Measurements from ENCODE around the gene MAPK8IP3.

The MAPK8IP3 gene

DNA sequence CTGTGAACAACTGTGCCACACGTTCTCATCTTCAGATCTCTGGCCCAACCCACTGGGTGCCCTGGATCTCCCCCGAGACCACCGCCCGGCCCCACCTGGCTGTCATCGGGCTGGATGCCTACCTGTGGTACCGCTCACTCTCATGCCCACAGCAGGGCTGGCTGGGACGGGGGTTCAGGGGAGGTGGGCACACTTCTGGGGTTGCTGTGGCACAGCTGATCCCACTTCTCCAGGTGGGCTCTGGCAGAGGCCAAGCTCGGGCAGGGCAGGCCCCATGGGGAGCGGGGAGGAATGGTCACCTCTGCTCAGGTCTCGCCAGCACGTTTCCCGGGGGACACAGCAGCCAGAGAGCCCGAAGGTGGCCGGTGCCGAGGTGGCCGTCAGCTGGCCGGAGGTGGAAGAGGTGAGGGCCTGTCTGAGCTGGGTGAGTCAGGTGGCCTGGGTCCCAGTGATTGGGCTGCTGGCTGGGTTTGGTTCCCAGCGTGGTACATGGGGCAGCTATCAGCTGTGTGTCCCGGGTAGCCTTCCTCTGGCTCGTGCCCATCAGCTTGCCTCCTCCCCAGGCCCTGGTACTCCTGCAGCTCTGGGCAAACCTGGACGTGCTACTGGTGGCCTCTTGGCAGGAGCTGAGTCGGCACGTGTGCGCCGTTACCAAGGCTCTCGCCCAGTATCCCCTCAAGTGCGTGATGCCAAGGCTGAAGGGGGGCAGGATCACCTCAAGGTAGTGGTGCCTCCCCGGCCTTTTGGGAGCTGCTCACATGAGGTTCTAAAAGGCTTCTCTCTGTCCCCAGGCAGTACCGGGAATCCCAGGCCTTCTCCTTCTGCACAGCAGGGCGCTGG lies 69.2 kb downstream of the MAPK8IP3 start:
- DNase-seq (ENCODE audit: low spot score): no peak

DNA sequence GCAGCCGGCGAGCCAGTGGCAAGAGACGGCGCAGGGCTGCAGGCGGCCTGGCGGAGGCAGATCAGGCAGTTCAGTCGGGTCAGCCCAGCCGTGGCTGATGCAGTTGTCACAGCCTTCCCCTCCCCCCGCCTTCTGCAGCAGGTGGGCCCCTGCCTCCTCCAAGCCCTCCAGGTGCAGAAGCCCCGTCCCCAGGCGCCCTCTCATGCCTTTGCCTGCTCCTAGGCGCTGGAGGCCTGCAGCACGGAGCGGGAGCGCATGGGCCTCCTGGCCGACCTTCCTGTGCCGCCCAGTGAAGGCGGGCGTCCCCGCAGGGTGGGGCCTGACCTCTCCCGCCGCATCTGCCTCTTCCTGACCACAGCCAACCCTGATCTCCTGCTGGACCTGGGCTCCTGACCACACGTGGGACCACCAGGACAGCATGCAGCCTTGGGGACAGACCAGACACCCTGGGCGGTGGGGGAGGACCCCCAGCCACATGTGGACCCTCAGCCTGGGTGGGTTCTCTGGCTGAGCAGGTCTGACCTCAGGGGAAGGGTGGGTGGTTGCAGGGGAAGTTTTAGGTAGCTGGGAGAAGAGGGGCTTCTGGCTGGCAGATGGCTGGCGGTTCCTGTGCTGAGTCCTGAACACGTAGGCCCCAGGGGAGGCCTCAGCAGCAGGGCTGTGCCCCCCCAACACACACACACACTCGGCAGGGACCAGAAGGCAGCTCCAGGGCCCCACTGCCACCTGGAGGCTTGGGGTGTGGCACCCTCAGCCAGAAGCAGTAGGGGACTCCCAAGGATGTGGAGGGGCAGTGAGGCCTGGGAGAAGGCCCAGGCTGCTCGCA lies 70.1 kb downstream of the MAPK8IP3 start:
- DNase-seq (ENCODE audit: low spot score): no peak

DNA sequence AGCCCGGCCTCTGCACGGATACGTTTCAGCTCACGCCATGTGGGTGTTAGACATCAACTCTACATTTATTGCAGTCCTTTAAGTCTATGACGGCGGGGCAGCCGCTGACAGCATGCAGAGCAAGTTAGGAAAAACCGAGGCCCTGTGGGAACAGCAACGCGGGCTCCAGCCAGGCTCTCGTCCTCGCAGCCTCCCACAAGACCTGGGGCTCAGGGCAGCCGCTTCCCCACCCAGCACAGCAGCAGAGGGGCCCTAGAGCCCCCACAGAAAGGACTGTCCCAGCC lies 70.6 kb downstream of the MAPK8IP3 start:
- no peak for DNase-seq (ENCODE audit: low spot score)

DNA sequence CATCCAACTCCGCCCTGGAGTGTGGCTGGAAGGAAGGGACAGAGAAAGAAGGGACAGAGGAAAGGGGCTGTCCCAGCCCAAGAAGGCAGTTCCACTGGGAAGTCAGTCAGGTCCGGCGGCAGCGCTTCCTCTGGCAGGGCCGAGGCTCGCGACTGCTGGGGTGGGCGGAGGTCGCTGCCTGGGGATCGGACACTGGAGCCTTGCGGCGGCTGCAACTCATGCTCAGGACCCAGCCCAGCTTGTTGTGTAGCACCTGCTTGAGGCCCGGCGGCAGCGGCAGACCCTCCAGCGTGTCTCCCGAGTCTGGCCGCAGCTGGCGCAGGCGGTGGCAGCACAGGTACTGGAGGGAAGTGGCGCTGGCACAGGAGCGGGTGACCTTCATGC lies 71.0 kb downstream of the MAPK8IP3 start:
- DNase-seq (ENCODE audit: low spot score): no peak

DNA sequence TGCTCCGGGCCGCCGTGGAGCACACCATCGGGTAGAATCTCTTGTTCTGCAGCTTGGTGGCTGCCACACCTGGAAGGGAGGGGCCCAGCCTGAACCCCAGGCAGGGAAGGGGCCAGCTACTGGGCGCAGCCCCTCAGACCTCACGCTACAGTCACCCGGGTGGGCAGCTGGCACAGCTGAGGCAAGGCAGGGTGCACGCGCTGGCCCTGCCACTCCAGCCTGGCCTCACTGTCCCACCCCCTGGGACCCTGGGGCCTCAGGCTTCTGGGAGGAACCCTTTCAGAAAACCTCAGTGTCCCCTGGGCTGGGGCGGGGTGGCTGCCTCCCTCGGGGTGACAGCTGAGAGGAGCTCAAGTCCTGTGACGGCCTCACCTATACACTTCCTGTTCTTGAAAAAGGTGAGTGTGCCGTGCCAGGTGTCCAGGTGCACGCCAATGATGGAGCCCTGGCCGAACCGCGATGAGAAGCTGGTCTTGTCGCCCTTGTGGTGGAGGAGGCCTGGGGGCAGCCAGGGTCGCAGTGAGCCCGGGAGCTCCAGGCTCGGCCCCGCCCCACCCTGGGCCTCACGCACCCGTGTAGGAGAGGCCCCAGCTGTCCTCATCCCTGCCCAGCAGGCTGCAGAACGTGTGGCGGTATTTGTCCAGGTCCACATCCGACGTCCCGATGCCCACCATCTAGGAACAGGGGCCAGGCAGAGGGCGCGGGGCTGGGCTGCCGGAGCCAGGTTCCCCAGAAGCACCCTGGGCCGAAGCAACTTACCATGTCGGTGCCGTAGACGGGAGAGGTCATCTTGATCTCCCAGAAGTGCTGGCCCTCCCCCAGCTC lies 71.6 kb downstream of the MAPK8IP3 start:
- DNase-seq (ENCODE audit: low spot score): no peak

DNA sequence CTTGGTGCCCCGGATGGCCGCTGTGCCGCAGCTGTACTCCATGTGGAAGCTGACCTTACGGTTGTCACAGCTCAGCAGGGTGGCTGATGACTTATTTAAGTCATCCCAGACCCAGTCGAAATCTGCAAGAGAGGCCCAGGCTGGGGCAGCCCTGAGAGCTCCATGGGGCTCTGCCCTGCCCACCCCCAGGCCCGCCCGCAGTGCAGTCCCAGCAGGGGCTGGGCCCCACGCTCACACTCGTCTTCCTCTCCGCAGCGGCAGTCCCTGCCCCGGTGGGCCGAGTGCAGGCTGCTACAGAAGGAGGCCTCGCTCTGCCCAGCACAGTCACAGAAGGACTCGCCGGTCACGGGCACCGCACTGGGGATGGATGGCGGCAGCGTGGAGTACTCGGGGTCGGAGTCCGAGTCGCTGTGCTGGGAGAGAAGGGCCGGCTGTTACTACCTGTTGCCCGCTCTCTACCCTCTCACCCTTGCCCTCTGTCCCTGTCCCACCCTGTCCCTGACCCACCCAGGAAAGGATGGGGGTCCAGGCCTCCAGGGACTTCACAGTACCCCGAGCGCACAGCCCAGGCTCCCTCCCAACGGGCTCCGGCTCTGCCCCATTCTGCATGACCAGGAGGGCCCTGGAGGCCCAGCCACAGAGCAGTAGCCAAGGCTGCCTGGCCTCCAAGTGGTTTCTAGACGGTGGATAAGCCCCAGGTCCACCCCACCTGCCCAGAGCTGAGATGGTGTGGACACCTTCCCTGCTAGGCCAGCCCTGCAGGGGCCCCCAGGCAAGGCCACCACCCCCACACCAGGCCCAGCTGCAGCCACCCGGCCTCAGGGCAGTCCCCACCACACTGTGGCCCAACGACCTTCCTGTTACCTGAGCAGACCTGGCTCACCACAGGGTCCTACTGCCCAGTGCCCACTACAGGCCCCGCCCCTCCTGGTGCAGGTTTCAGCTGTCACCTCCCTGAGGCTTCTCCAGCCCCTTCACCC lies 72.5 kb downstream of the MAPK8IP3 start:
- no peak for DNase-seq (ENCODE audit: low spot score)

DNA sequence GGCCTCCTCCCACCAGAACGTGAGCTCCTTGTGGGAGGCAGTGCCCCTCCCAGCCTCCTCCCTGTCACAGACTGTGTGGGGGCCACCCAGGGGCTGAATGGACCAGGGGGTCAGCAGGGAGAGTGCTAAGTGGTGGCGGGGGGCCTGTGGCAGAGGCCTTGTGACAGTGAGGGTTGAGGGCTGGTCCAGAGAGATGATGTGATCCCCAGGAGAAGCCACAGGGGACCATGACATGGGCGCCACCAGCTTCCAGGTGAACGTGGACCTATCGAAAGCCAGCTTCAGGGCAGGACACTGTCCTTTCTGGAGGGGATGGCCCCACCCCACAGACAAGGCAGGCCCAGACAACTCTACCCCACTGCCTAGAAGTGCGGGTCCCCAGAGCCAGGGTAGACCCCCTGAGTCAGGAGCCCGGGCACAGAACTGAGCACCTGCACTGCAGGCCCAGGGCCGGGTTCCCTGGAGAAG lies 73.3 kb downstream of the MAPK8IP3 start:
- no peak for DNase-seq (ENCODE audit: low spot score)

DNA sequence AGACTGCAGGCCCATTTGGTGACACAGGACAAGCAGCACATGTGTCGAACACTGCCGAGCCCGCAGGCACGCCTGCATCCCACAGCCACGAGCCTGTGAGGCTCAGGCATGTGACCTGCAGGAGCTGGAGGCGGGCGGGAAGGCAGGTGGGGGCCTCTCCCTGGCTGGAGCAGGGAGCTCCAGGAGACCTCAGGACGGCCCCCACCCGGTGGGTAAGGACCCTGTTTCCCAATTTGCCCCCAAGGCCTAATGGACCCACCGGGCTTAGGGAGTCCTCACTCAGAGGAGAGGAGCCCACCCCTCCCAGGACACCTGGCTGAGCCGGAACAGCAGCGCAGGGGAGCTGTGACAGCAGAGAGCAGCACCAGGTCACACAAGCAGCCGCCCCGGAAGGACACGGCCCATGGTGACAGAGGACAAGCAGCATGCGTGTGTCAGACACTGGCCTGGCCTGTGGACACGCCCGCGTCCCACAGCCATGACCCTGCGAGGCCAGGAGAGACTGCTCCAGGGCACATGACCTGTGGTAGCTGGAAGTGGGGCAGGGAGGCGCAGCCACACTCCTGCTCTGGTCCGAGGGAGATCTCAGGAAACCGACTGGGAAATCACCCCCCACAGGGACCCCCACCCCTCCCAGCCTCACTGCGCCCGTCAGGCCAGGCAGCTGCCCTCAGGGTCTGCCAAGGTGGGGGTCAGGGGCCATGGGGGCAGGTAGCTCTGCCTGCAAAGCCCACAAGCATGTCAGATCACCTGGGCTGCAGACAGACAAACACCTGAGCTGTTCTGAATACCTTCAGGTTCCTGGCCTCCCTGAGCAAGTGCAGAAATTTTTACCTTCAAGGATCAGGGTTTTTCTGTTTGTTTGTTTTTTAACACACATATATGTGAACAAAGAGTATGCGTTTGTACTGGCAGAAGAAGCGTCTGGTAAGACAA lies 74.0 kb downstream of the MAPK8IP3 start:
- DNase-seq (ENCODE audit: low spot score): no peak

DNA sequence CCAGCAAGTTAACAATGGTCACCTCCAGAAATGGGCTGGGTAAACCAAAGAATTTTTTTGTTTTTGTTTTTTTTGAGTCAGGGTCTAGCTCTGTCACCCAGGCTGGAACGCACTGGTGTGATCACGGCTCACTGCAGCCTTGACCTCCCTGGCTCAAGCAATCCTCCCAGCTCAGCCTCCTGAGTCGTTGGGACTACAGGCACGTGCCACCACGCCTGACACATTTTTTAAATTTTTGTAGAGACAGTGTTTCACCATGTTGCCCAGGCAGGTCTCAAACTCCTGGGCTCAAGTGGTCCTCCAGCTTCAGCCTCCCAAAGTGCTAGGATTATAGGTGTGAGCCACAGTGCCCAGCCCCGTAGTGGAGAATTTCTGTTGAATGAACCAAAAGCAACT lies 74.7 kb downstream of the MAPK8IP3 start:
- no peak for DNase-seq (ENCODE audit: low spot score)

DNA sequence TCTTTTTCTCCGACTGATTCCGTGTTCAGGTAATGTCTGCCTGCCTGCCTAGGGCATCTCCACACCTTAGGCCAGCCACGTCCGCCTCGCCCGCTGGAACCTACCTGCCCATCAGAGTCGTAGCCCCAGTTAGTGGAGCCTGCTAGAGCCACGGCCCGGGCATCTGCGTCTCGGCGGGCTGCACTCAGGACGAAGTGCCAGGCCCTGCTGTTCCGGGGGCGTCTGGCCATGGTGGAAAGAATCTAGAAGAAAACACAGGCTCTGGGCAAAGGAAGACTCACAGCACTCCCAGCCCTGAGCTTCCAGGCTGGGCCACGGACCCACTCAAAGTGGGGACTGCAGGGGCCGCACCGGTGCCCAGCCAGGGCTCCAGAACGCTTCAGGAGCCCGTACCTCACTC lies 75.3 kb downstream of the MAPK8IP3 start:
- no peak for DNase-seq (ENCODE audit: low spot score)

DNA sequence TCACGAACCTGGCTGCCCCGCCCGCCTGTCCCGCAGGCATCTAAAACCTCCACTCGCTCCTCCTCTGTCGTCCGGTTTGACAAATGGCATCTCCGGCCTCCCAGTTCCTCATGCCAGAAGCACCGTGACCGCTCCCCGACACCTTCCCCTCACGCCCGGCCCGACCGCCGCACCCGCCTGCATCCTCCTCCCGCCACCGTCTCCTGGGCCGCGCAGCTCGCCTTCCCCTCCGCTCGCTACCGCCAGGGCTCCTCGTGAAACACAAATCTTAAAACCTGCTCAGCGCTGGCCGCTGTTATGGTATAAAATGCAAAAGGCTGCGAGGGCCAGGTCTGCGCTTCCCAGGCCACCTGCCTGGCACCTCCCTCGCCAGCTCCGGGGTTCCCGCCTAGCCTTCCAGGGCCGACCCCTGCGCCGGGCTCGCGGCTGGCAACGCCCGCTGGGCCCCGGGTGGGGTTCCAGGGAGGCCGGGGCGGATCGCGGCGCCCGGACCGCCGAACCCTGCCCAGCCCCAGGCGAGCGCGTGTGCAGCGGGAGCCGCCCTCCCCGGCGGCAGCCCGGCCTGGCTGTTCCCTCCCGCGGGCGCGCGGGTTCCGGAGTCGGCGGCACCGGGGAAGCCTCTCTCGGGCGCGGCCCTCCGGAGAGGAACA lies 75.9 kb downstream of the MAPK8IP3 start:
- peak; percentile 65 for DNase-seq (ENCODE audit: low spot score)

DNA sequence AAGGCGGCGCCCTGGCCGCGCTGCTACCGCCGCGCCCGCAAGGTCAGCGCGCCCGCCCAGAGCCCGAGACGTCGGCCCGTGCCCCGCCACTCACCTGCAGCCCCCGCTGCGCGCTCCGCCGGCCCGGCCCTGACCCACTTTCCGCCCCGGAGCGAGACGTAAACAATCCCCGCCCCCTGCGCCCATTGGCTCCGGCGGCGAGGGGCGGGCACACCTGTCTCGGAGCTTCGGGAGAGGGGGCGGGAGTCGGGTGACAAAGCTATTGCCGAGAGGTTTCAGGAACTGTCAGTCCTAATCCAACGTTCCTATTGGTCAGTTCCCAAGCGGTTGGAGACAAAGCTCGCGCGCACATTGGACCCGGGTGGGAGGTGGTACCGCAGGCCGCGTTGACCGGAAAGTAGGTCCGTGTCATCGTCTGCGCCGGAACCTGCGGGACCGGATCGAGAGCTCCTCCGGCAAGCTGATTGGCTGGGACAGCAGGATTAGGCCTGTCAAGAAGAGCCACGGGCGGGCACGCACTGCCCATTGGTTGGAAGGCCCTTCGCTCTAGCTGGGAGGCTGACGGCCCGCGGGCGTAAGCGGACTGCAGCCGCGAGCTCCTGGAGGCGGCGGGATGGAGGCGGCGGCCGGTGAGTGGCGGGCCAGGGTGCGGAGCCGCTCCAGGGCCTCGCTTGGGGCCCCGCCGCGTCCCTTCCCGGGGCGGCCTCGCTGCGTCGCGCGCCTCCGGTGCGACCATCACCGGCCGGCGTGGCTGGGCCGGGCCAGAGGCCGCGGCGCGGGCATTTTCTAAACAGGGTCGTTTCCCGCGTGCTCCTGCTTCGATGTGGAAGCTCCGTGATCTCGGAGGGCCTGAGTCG lies 76.6 kb downstream of the MAPK8IP3 start, which contains the start of the genes NUBP2 and SPSB3:
Gene NUBP2, plus strand, starts transcription at position 553 of the 857 bp plus-strand sequence. Its CDS starts 61 bp downstream, at position 614.
Gene SPSB3, minus strand, starts transcription at position 164 of the 857 bp plus-strand sequence. CDS start 1,088 bp downstream, outside the sequence.
- DNase-seq (ENCODE audit: low spot score): peak; percentile 99

DNA sequence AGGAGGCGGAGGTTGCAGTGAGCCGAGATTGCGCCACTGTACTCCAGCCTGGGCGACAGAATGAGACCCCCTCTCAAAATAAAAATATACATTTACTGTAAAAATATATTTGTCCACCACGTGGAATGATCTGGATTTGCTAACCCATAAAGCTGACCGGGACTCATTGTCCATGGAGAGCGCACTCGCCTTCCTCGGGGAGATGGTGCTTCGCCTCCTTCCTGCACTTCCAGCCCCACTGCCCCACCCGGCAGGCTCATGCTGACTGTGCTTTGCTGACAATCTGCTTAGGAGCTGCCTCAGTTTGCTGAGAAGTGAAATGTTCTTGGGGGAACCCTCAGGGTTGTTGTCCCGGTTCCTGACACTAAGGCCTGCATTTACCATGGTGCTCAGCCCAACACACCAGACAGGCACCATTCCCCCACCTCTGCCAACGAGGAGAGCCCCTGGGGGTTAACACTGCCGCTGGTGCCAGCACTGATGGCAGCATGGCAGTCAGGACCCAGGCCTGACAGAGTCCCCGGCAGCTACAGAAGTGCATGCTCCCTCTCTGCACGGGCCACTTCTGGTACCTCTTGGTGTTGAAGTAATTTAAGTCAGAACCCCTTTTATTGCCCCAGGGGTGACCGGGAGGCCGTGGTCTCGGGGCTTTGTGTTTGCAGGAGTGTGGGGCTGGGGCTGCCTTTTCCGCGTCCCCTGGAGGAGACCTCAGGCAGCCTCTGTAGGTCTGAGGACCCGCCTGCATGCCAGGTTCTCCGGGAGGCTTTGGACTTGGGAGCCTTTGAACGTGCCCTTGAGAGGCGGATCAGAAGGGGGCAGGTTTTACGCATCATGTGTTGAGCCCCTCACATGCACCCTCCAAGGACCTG lies 79.2 kb downstream of the MAPK8IP3 start:
- no peak for DNase-seq (ENCODE audit: low spot score)

DNA sequence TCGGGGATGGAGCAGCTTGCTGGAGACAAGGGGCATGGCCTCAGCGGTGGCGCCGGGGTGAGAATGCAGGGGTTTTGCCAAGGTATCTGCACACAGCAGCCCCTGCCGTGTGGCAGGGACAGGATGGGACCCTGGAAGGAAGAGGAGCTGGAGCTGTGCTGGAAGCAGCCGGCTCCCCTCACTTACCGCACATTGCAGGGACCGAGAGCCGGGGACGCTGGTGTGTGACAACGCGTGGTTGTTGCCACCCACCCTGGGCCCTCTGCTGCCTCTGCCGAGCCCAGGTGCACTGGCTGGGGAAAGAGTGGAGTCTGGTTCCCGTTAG lies 79.8 kb downstream of the MAPK8IP3 start:
- DNase-seq (ENCODE audit: low spot score): no peak

DNA sequence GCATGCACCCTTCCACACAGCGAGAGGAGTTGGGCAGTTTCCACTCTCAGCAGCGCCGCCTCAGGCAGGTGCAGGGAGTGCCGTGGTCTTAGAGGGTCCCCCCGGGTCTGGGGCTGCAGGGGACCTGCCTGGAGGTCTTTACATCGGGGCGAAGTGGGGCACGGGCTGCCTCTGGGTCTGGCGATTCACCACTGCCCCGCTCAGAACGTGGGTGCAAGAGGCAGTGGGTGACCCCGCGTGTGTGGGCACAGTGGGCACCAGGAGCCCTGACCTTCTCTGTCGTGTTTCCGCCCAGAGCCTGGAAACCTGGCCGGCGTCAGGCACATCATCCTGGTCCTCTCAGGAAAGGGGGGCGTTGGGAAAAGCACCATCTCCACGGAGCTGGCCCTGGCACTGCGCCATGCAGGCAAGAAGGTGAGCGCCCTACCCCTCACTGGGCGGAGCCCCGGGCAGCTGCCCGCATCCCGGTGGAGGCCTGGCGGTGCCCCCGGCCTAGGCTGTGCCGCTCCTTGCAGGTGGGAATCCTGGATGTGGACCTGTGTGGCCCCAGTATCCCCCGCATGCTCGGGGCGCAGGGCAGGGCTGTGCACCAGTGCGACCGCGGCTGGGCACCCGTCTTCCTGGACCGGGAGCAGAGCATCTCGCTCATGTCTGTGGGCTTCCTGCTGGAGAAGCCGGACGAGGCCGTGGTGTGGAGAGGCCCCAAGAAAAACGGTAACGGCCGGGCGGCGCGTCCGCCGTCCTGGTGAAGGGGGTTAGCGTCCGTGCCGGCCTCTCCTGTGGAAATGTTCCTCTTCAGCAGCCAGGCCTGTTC lies 80.5 kb downstream of the MAPK8IP3 start:
- no peak for DNase-seq (ENCODE audit: low spot score)

DNA sequence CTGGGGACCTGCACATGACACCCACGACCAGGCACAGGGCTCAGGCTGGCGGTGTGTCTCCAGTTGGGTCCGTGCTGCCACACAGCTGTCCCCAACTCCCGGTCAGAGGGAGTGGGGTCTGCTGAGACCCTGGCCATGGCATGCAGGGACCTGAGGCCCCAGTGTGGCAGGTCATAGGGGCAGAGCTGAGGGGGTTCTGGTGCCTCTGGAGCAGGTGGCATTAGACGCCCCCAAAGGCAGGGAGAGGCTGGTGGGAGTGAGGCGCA lies 81.0 kb downstream of the MAPK8IP3 start:
- no peak for DNase-seq (ENCODE audit: low spot score)

All from AG20443 (cell line).